GM12865 (cell line): ENCODE measurements around the gene CERS1.

Experiments
- DNase-seq: peaks from one replicate; pipeline ENCODE4 v3.0.0; 2010; ENCODE audit warnings: low read depth
- H3K4me3 ChIP-seq: 2 replicates; pipeline ENCODE4 v1.5.1; 2011; ENCODE audit warnings: mild to moderate bottlenecking, low read depth, low read length, control low read depth
- TF ChIP-seq, protein P1 (sequence below): IDR thresholded peaks from 2 replicates; pipeline ENCODE4 v1.5.1; 2011; ENCODE audit warnings: low read length, control low read depth, low read depth, inconsistent platforms; ENCODE audit not compliant: insufficient read depth; ENCODE audit errors: missing control alignments

The CERS1 gene

DNA sequence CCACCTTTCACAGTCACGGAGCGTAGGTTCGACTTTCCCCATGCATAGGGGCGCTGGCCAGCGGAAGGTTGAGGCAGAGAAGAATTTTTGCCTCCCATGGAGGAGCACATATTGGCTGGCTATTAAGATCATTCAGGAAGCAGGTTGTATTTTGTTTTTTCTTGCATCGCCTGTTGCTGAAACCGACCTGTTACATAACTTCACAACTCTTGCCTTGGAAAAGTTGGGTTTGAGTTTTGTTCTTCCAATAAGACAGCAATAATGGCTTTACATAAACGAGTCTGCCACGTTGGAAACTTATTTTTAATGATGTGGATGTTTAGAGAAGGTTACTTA lies 62.8 kb downstream of the CERS1 start:
- no peak for DNase-seq
- TF ChIP-seq, protein P1, sequence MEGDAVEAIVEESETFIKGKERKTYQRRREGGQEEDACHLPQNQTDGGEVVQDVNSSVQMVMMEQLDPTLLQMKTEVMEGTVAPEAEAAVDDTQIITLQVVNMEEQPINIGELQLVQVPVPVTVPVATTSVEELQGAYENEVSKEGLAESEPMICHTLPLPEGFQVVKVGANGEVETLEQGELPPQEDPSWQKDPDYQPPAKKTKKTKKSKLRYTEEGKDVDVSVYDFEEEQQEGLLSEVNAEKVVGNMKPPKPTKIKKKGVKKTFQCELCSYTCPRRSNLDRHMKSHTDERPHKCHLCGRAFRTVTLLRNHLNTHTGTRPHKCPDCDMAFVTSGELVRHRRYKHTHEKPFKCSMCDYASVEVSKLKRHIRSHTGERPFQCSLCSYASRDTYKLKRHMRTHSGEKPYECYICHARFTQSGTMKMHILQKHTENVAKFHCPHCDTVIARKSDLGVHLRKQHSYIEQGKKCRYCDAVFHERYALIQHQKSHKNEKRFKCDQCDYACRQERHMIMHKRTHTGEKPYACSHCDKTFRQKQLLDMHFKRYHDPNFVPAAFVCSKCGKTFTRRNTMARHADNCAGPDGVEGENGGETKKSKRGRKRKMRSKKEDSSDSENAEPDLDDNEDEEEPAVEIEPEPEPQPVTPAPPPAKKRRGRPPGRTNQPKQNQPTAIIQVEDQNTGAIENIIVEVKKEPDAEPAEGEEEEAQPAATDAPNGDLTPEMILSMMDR: no peak

DNA sequence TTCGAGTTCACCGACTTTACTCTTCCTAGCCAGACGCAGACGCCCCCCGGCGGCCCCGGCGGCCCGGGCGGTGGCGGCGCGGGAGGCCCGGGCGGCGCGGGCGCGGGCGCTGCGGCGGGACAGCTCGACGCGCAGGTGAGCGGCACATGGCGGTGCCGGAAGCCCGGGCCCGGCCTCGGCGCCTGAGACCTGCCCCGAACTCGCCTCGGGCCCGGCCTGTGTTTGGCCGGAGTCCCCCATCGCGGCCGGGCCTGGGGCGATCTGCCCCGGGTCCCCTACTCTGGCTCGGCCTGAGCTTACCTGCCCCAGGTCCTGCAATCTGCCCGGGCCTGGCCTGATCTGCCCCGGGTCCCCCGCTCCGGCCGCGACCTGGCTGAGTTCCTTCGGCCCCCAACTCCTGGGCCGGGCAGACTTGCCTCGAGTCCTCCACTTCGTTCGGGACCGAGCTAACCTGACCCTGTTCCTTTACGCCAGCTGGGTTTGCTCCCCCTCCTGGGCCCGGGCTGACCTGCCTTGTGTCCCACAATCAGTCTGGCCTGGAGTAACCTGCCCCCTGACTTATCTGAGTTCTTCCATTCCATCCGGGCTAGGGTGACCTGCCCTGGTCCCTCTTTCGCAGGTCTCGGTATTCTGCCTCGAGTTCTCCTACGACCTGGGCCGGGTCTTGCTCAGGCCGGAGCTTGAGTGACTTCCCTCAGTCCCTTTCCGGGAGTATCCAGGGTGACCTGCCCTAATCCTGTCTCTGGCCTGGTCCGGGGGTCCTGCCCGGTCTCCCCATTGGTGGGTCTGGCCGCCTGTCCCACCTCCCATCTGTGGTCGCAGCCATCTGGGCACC lies 63.4 kb downstream of the CERS1 start:
- TF ChIP-seq, protein P1: peak; percentile 31
- DNase-seq: peak; percentile 62
- H3K4me3 ChIP-seq: peak overlapping the region; percentile 77

More for the DNA sequence above, 62.8 kb downstream of the CERS1 start:
- peak overlapping the region; percentile 77 for H3K4me3 ChIP-seq

DNA sequence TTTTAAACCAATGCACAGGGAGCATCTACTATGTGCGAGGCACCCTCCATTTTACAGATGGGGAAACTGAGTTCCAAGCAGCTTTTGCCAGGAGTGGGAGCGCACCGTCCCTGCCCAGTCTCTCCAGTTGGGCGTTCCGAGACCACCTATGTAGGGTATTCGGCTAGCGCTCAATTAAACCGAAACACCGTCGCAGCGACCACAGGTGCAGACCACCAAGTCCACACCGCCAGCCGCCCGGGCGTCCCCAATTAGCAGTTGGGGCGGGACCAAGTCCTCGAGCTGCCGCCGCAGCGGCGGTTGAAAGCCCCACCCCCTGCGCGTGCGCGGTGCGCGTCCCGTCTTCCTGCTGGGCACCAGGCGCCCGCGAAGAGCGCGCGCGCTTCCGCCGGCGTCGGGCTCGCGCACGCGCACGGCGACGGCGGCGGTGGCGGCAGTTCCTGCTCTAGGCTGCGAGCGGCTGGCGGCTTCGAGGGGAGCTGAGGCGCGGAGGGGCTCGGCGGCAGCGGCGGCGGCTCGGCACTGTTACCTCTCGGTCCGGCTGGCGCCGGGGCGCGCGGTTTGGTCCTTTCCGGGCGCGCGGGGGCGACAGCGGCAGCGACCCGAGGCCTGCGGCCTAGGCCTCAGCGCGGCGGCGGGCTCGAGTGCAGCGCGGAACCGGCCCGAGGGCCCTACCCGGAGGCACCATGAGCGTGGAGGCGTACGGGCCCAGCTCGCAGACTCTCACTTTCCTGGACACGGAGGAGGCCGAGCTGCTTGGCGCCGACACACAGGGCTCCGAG lies 64.2 kb downstream of the CERS1 start, which contains the start of gene UPF1:
Gene UPF1, plus strand, starts transcription at position 436 of the 782 bp plus-strand sequence. Its CDS starts 251 bp downstream, at position 687.
- TF ChIP-seq, protein P1: peak; percentile 3
- H3K4me3 ChIP-seq: peak within 1 kb of the TSS; percentile 77
- DNase-seq: peak; percentile 97

DNA sequence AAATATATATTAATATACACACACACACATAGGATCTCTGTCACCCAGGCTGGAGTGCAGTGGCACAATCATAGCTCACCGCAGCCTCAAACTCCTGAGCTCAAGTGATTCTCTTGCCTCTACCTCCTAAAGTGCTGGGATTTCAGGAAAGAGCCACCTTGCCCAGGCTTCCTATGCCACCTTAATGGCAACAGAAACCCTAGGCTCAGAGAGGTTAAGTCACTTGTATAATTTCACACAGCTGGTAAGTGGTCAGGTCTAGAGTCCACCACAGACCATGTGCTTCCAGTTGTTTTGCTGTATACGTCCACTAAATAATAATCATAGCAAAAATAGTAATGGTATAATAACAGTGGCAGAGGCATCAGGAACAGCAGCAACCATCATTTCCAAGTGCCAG lies 65.5 kb downstream of the CERS1 start:
- DNase-seq: no peak
- TF ChIP-seq, protein P1: no peak
- no peak overlapping the region for H3K4me3 ChIP-seq

DNA sequence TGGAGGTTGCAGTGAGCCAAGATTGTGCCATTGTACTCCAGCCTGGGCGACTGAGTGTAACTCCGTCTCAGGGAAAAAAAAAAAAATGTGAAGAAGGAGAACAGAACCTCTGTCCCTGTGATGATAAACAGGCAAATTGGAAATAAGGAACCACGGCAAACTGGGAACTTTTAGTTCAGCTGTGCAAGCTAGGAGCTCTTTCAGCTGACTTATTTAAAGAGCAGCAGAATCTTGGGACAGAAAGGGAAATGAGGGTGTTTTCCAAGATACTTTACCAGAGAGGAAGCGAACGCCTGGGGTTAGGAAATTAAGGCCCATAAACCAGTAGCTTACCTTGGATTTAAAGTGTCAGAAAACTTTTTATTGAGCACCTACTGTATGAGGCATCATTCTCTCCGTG lies 67.2 kb downstream of the CERS1 start:
- TF ChIP-seq, protein P1: no peak
- no peak overlapping the region for H3K4me3 ChIP-seq
- no peak for DNase-seq
